A549 (cell line): Measurements from ENCODE around the gene SERPINE2. TPM values are rescaled to one million over a fixed set of nuclear protein-coding genes. Genes with fewer than 3 reads are reported as not detected.

Experiments used
- ATAC-seq, 2 experiments: fragments of 200-7000 bp in 1 of 2; fragments of >200 bp in 1 of 2; cut with Nextera tagmentation in 1 of 2; cut with Tn5 transposase in 1 of 2; 3 replicates each; pipeline versions ENCODE4 v1.8.0 to v1.9.1; 2018 to 2020; ENCODE audit warnings: mild to moderate bottlenecking in 1 of 2, moderate library complexity in 1 of 2
- CTCF ChIA-PET: fragments of 300-600 bp; sonication (Branson Sonifier 250); formaldehyde crosslinking; extraction: SDS; loops from one replicate; lab custom pipeline; 2021; ENCODE audit warnings: antibody characterized with exemption, inconsistent platforms; lab: Yijun Ruan, JAX
- POLR2A ChIA-PET: fragments of 350-600 bp; formaldehyde crosslinking; extraction: SDS; loops from one replicate; lab custom pipeline; 2021; ENCODE audit warnings: antibody characterized with exemption, inconsistent platforms; lab: Yijun Ruan, JAX
- DNase-seq, 2 experiments: peaks; one replicate each; pipeline versions ENCODE4 v3.0.0 to v3.0.0-alpha.2; 2011 to 2016; ENCODE audit warnings: low read depth in 1 of 2, low spot score in 1 of 2
- FAIRE-seq: peaks from 2 replicates; lab custom pipeline; 2011; peaks lifted over from hg19 to GRCh38; lab: Jason Lieb, UNC
- H3K27ac ChIP-seq, 2 experiments: fragments of >200 bp; sonication (Bioruptor Twin); formaldehyde crosslinking; 3 replicates each; pipeline ENCODE4 v1.5.1; 2016 to 2017
- H3K4me1 ChIP-seq: fragments of >200 bp; sonication (Bioruptor Twin); formaldehyde crosslinking; 3 replicates; pipeline ENCODE4 v1.6.1; 2016
- H3K4me2 ChIP-seq: fragments of >200 bp; sonication (Bioruptor Twin); formaldehyde crosslinking; 3 replicates; pipeline ENCODE4 v1.6.1; 2016
- H3K4me3 ChIP-seq: fragments of >200 bp; sonication (Bioruptor Twin); formaldehyde crosslinking; 3 replicates; pipeline ENCODE4 v1.5.1; 2016
- H3K9me3 ChIP-seq: fragments of >200 bp; sonication (Bioruptor Twin); formaldehyde crosslinking; 3 replicates; pipeline ENCODE4 v1.6.1; 2016
- BHLHE40 ChIP-seq: IDR thresholded peaks from 2 replicates; pipeline ENCODE4 v1.6.1; 2012; ENCODE audit warnings: low read depth, low read length, inconsistent platforms
- CBX2 ChIP-seq: fragments of 200-600 bp; sonication (generic); IDR thresholded peaks from 2 replicates; pipeline ENCODE4 v1.6.1; 2016; ENCODE audit warnings: low read depth, mild to moderate bottlenecking, borderline replicate concordance
- CEBPB ChIP-seq, 2 experiments: fragments of >200 bp in 1 of 2; sonication (Bioruptor Twin) in 1 of 2; formaldehyde crosslinking in 1 of 2; IDR thresholded peaks; 2 replicates each; pipeline ENCODE4 v1.6.1; 2012 to 2016
- CHD2 ChIP-seq: fragments of 150-350 bp; IDR thresholded peaks from 2 replicates; pipeline ENCODE4 v1.6.1; 2014; ENCODE audit warnings: low read length; ENCODE audit not compliant: partially characterized antibody
- EHMT2 ChIP-seq: fragments of 200-600 bp; sonication (generic); IDR thresholded peaks from 2 replicates; pipeline ENCODE4 v1.6.1; 2016; ENCODE audit warnings: antibody characterized with exemption, low read depth, mild to moderate bottlenecking, moderate library complexity
- FOSL2 ChIP-seq, 2 experiments: fragments of 450-650 bp in 1 of 2; fragments of >200 bp in 1 of 2; sonication (Bioruptor Twin) in 1 of 2; formaldehyde crosslinking; IDR thresholded peaks; 2 replicates each; pipeline versions ENCODE4 v1.5.0 to v1.6.1; 2016 to 2020; ENCODE audit warnings: mild to moderate bottlenecking in 1 of 2, moderate library complexity in 1 of 2
- FOXS1 ChIP-seq: fragments of 250-450 bp; sonication (Bioruptor Pico); IDR thresholded peaks from 2 replicates; pipeline ENCODE4 v1.5.0; 2020; ENCODE audit warnings: mild to moderate bottlenecking, moderate library complexity
- HOXA7 ChIP-seq: fragments of 250-450 bp; sonication (Bioruptor Pico); IDR thresholded peaks from 2 replicates; pipeline ENCODE4 v1.5.0; 2020; ENCODE audit warnings: mild to moderate bottlenecking, moderate library complexity
- HOXB13 ChIP-seq: fragments of 250-450 bp; sonication (Bioruptor Pico); IDR thresholded peaks from 2 replicates; pipeline ENCODE4 v1.5.0; 2020; ENCODE audit warnings: low read depth, mild to moderate bottlenecking, moderate library complexity
- JUN ChIP-seq, 2 experiments: fragments of >200 bp; sonication (Bioruptor Twin); formaldehyde crosslinking; IDR thresholded peaks; 2 replicates in 1 of 2; 3 replicates in 1 of 2; pipeline ENCODE4 v1.6.1; 2016 to 2017
- KDM1A ChIP-seq: fragments of 200-600 bp; sonication (generic); IDR thresholded peaks from 2 replicates; pipeline ENCODE4 v1.6.1; 2016; ENCODE audit warnings: low read depth, mild to moderate bottlenecking
- MAFK ChIP-seq: fragments of 450-650 bp; IDR thresholded peaks from 2 replicates; pipeline ENCODE4 v1.6.1; 2014; ENCODE audit not compliant: partially characterized antibody
- MAZ ChIP-seq: fragments of 150-350 bp; IDR thresholded peaks from 2 replicates; pipeline ENCODE4 v1.6.1; 2014; ENCODE audit warnings: antibody characterized with exemption, low read depth, low read length, borderline replicate concordance
- NPAS2 ChIP-seq: fragments of 250-450 bp; sonication (Bioruptor Pico); IDR thresholded peaks from 2 replicates; pipeline ENCODE4 v1.8.0; 2022; ENCODE audit warnings: mild to moderate bottlenecking, moderate library complexity, borderline replicate concordance
- POLR2A ChIP-seq: IDR thresholded peaks from 2 replicates; pipeline ENCODE4 v1.6.1; 2012; ENCODE audit warnings: mild to moderate bottlenecking, low read length
- RAD21 ChIP-seq, 2 experiments: fragments of >200 bp in 1 of 2; sonication (Bioruptor Twin) in 1 of 2; formaldehyde crosslinking in 1 of 2; IDR thresholded peaks in 1 of 2; conservative IDR thresholded peaks in 1 of 2; 2 replicates in 1 of 2; 3 replicates in 1 of 2; pipeline ENCODE4 v1.6.1; 2012 to 2018; ENCODE audit warnings: inconsistent platforms in 1 of 2
- RNF2 ChIP-seq: fragments of 200-600 bp; sonication (generic); IDR thresholded peaks from 2 replicates; pipeline ENCODE4 v1.6.1; 2016; ENCODE audit warnings: low read depth, mild to moderate bottlenecking, antibody characterized with exemption, moderate library complexity, borderline replicate concordance
- TP53 ChIP-seq: fragments of 250-450 bp; sonication (Bioruptor Pico); IDR thresholded peaks from 2 replicates; pipeline ENCODE4 v1.5.0; 2021; ENCODE audit warnings: mild to moderate bottlenecking, moderate library complexity
- ZC3H11A ChIP-seq: fragments of 450-650 bp; IDR thresholded peaks from 2 replicates; pipeline ENCODE4 v1.6.1; 2014; ENCODE audit warnings: antibody characterized with exemption, mild to moderate bottlenecking
- ZFP36 ChIP-seq: fragments of 450-650 bp; IDR thresholded peaks from 2 replicates; pipeline ENCODE4 v1.6.1; 2014; ENCODE audit warnings: borderline replicate concordance; ENCODE audit not compliant: partially characterized antibody
- WGBS: methylation state at CpG from one replicate; pipeline ENCODE4 v1.1.6; 2017; ENCODE audit errors: missing lambda C conversion rate; 5-methylcytosine and 5-hydroxymethylcytosine counted together
- polyA plus RNA-seq, 4 experiments: library from polyadenylated mRNA; depleted of rRNA in 3 of 4; stranded (reverse); fragments of >200 nt; fragmentation: RNase III in 1 of 4; extraction: RNeasy Plus Mini Kit Qiagen cat#74134 plus additional on column Dnase treatment in 1 of 4; gene quantifications; 2 replicates in 3 of 4; 3 replicates in 1 of 4; pipeline ENCODE4 v1.2.3, GENCODE V29; 2011 to 2017
- TF ChIP-seq, protein P1 (sequence below): IDR thresholded peaks from 2 replicates; pipeline ENCODE4 v1.6.1; 2012
- TF ChIP-seq, protein P2 (sequence below): fragments of 250-450 bp; sonication (Bioruptor Pico); IDR thresholded peaks from 2 replicates; pipeline ENCODE4 v1.5.0; 2021; ENCODE audit warnings: mild to moderate bottlenecking, moderate library complexity, borderline replicate concordance

Gene SERPINE2
- polyA plus RNA-seq, 2 of the 4 experiments (the other 2 are of a cell fraction) = 58.6 to 88.2 TPM

DNA sequence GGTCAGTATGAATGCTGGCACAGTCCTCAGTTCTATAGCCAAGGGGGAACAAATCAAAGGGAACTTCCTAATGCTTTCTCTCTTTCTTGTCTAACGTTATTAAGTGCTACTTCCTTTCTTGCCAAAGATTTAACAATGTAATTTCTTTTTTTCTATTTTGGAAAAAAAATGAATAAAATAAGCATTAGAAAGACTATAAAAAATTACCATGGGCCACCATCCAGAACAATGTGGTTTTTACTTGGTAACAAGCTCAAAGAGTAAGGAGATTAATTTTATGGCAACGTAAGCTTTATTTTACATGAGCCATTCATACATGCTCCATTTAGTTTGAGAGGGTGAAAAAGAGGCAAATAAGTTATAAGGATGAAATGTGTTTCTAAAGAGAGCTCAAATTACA, 40.1 kb downstream of the SERPINE2 start (continued):
- TF ChIP-seq NPAS2 (CRISPR knock-in tag) (no peak), FOSL2 (IDR thresholded peaks at IDR 0.05) (no peak), FOSL2 (CRISPR knock-in tag; IDR thresholded peaks at IDR 0.05) (no peak), KDM1A (no peak)

DNA sequence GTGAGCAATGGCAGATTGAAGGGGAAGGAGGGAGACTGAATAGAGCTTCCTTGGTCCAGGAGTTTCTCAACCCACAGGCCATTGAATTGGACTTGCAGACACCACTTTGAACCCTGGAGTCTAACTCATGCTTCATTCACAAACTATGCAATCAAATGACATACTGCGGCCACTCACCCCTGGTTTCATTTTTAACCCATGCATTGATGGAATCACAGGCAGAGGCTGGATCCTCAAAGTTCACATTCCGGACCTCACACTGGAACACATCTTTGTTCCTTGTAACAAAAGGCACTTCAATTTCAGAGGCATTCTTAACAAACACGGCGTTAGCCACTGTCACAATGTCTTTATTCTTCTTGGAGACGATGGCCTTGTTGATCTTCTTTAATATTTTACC, 41.1 kb downstream of the SERPINE2 start:
- ChIA-PET CTCF (interaction anchor here (0.7 to 15.9 kb wide), 3 partner anchors 11 to 288 kb away, joined by 3 to 360 read pairs (median 7); partner anchors contain the start of gene SERPINE2), POLR2A (no interaction called here)
- FAIRE-seq (no peak), DNase-seq (no peak), ATAC-seq (no peak)
- Histone ChIP-seq H3K27ac (no peak overlapping the region), H3K4me3 (no peak overlapping the region), H3K4me1 (peaks cover 19% of the 10 kb centered on the region; the same call in 2 of the 3 replicates), H3K9me3 (0 out of 3 replicates have a peak, but pooled peaks cover 3% of the 10 kb centered on the region), H3K4me2 (no peak overlapping the region)
- no peak for TF ChIP-seq RNF2
- no peak for TF ChIP-seq FOSL2 (IDR thresholded peaks at IDR 0.05)
- TF ChIP-seq FOSL2 (CRISPR knock-in tag; IDR thresholded peaks at IDR 0.05) = no peak
- TF ChIP-seq, protein P1, sequence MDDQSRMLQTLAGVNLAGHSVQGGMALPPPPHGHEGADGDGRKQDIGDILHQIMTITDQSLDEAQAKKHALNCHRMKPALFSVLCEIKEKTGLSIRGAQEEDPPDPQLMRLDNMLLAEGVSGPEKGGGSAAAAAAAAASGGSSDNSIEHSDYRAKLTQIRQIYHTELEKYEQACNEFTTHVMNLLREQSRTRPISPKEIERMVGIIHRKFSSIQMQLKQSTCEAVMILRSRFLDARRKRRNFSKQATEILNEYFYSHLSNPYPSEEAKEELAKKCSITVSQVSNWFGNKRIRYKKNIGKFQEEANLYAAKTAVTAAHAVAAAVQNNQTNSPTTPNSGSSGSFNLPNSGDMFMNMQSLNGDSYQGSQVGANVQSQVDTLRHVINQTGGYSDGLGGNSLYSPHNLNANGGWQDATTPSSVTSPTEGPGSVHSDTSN = no peak
- no peak for TF ChIP-seq FOXS1 (CRISPR knock-in tag)
- no peak for TF ChIP-seq BHLHE40
- no peak for TF ChIP-seq CEBPB (IDR thresholded peaks at IDR 0.05)
- TF ChIP-seq MAZ = no peak
- no peak for TF ChIP-seq TP53 (CRISPR knock-in tag)
- TF ChIP-seq, protein P2, sequence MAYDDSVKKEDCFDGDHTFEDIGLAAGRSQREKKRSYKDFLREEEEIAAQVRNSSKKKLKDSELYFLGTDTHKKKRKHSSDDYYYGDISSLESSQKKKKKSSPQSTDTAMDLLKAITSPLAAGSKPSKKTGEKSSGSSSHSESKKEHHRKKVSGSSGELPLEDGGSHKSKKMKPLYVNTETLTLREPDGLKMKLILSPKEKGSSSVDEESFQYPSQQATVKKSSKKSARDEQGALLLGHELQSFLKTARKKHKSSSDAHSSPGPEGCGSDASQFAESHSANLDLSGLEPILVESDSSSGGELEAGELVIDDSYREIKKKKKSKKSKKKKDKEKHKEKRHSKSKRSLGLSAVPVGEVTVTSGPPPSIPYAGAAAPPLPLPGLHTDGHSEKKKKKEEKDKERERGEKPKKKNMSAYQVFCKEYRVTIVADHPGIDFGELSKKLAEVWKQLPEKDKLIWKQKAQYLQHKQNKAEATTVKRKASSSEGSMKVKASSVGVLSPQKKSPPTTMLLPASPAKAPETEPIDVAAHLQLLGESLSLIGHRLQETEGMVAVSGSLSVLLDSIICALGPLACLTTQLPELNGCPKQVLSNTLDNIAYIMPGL (CRISPR knock-in tag) = no peak
- no peak for TF ChIP-seq CHD2
- TF ChIP-seq ZC3H11A = no peak
- TF ChIP-seq JUN (IDR thresholded peaks at IDR 0.05) = no peak
- no peak for TF ChIP-seq HOXB13 (CRISPR knock-in tag)
- TF ChIP-seq HOXA7 (CRISPR knock-in tag) = no peak
- TF ChIP-seq RAD21 (conservative IDR thresholded peaks at IDR 0.05 in 1 of 2, IDR thresholded peaks at IDR 0.05 in 1 of 2) = no peak
- 85% methylated on average over 5 of the region's 5 CpGs for WGBS

DNA sequence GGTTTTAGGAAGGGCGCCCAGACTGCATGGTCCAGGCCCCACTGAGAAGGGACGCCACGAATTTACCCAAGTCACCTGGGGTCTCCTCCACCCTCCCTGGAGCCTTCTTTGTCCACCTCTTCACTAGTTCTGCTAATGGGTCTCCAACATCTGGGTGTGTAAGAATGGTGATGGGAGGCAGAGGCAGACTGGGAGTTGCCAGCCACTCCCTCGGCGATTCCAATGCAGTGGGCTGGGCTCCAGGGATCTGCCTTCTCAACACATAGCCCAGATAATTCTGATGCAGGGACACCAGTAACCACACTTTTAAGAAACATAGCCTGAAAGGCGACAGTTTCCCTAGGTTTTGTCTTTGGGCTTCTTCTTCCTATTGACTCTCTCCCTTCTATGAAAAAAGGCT, 42.7 kb downstream of the SERPINE2 start:
- Histone ChIP-seq H3K4me1 (peaks cover 19% of the 10 kb centered on the region; the same call in 2 of the 3 replicates), H3K4me2 (no peak overlapping the region), H3K27ac (peak overlapping the region in 1 of 2 experiments; percentile 38; a peak in 3 of 6 replicates), H3K4me3 (no peak overlapping the region), H3K9me3 (0 out of 3 replicates have a peak, but pooled peaks cover 3% of the 10 kb centered on the region)
- FAIRE-seq = no peak
- TF ChIP-seq POLR2A = no peak
- TF ChIP-seq CEBPB (IDR thresholded peaks at IDR 0.05) = no peak
- no peak for TF ChIP-seq EHMT2
- no peak for TF ChIP-seq ZFP36
- no peak for TF ChIP-seq KDM1A
- no peak for TF ChIP-seq CBX2
- TF ChIP-seq MAFK = no peak
- ChIA-PET CTCF (interaction anchor here (0.8 to 15.9 kb wide), 3 partner anchors 9 to 289 kb away, joined by 3 to 360 read pairs (median 54); partner anchors contain the start of gene SERPINE2), POLR2A (no interaction called here)
- ATAC-seq = no peak
- 93% methylated on average over 6 of the region's 6 CpGs for WGBS
- DNase-seq = no peak
